ENCODE results near the gene CDRT4.
"Not testable (repeated sequence)": the region's sequence is repeated elsewhere in the genome, so short reads cannot be mapped to it uniquely, and the experiment has no call there.

The CDRT4 gene

GRCh38 chr17:15467592-15467991 lies at the start of gene CDRT4:
Gene CDRT4, minus strand, starts transcription at chr17:15467621. Its CDS starts 27,383 bp downstream, at chr17:15440238.
- DNase-seq, result no peak

DNA sequence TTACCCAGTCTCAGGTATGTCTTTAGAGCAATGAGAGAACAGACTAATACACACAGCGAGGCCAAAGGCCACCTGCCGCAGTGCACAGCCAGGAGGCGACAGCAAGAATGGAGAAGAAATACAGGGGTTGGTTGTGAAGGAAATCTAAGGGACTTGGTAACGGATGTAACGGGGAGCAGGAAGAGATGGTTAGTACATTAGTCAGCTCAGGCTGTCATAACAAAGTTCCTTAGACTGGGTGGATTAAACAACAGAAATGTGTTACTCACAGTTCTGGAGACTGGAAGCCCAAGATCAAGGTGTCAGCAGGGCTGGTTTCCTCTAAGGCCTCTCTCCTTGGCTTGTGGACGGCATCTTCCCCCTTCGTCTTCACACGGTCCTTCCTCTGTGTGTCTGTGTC lies 48.7 kb upstream of the CDRT4 start:
- no peak for DNase-seq

DNA sequence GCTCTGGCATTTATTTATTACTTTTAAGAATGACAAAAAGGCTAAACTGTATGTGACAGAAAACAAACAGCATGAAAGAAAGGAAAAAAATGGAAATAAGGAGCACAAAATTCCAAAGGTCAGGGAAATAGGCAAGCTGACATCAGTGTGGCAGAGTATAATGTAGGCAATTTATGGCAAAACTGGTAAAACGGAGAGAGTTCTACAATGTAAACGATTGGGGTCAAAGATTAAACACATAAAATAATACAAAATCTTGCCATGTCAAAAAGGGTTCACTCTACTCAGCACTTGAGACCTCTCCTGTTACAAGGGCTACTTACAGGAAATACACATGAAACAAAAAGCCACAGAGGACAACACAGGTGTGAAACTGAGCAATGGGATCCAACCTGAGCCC lies 47.0 kb upstream of the CDRT4 start:
- no peak for DNase-seq

DNA sequence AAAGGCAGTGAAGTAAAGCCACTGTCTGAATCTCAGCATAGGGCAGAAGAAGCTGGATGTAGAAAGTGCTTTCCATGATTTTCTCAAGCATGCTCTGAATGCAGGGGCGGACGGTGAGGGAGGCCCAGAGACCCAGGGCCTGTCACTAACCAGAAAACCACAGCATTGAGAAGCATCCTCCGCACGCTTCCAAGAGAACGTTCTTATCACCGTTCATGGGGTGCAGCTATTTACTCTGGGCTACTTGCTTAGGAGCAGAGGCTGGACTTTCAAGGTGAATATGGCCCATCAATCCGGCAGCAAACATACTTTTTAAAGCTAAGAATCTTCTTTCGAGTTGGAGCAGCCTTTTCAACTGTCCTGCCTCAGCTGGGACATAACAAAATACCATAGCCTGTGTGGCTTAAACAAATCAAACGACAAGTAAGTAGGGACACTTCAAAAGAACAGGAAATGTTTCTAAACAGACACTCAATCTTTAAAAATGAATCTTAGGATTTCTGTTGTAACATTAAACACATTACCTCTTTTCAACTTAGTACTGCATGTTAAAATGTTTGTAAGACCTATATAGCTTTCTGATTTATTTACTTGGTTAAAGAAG lies 46.5 kb upstream of the CDRT4 start:
- DNase-seq, result no peak

GRCh38 chr17:15513058-15513791 lies 45.8 kb upstream of the CDRT4 start:
- DNase-seq, result no peak

- no peak for DNase-seq
These were observed 44.8 kb upstream of the CDRT4 start for GRCh38 chr17:15512071-15512709.

- no peak for DNase-seq
These were observed 43.7 kb upstream of the CDRT4 start for GRCh38 chr17:15511142-15511541.

- DNase-seq, result no peak
These were observed 42.9 kb upstream of the CDRT4 start for GRCh38 chr17:15510361-15510760.

DNA sequence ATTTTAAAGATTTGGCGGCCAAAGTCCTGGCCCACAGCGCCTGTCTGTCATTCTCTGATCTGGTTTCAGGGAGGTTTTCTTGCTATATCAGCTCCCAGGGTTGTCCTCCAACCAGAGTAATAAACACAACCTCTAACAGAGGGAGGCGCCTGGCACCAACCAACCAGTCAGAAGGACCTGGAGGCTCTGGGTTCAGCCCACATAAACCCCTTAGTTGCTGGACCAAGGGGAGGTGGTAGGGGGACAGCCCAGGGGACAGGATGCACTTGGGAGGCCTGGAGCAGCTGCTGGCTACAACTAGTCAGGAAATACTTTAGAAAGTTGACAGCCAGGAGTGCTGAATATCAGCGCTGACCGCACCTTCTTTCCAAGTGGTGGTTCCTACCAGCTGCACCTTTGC lies 41.7 kb upstream of the CDRT4 start:
- DNase-seq, result no peak

DNA sequence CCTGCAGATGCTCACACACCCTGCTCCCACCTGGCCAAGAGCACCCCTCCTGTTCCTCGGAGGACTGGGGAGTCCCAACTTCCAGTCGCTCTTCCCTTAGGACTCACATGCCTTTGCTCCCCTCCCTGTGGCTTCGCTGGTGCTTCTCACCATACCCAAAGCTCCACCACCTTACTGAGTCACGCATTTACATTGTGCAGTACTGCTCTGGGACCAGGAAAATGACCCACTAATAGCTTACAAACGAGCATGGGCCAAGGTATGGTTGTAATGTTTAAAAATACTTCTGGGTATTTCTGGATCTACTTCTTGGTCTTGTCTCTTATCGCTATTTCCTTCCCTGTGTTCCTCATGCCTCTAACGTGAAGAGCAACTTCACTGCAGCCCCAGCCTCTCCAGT lies 41.0 kb upstream of the CDRT4 start:
- DNase-seq, result no peak

DNA sequence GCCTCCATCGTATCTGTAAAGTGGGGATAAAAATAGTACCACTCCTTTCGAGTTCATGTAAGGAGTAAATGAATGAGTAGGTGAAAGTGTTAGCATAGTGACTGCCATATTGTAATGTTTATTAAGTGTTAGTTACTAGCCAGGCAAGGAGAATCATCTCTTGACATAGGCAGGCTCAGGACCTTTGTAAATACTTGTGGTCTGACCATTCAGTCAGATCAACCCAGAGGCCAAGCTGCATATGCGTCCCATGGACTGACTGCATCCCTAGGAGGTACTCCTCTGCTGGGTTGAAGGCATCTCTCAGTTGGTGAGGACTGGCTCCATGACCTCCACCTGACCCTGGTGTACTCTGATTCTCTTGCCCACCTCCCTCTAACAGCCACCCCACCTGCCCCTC lies 40.5 kb upstream of the CDRT4 start:
- DNase-seq, result no peak

DNA sequence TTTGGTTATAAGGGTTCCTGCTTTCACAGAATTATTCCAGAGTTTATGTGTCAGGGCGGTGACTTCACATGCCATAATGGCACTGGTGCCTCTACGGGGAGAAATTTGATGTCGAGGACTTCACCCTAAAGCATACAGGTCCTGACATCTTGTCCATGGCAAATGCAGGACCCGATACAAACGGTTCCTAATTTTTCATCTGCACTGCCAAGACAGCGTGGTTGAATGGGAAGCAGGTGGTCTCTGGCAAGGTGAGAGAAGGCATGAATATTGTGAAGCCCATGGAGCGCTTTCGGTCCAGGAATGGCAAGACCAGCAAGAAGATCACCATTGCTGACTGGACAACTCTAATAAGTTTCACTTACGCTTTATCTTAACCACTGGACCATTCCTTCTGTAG lies 39.6 kb upstream of the CDRT4 start:
- DNase-seq, result no peak

DNA sequence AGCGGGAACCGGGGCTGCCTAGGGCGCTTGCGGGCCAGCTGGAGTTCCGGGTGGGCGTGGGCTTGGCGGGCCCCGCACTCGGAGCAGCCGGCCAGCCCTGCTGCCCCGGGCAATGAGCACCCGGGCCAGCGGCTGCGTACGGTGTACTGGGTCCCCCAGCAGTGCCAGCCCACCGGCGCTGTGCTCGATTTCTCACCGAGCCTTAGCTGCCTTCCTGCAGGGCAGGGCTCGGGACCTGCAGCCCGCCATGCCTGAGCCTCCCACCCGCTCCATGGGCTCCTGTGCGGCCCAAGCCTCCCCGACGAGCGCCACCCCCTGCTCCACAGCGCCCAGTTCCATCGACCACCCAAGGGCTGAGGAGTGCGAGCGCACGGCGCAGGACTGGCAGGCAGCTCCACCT lies 38.3 kb upstream of the CDRT4 start:
- DNase-seq, result not testable (repeated sequence)

DNA sequence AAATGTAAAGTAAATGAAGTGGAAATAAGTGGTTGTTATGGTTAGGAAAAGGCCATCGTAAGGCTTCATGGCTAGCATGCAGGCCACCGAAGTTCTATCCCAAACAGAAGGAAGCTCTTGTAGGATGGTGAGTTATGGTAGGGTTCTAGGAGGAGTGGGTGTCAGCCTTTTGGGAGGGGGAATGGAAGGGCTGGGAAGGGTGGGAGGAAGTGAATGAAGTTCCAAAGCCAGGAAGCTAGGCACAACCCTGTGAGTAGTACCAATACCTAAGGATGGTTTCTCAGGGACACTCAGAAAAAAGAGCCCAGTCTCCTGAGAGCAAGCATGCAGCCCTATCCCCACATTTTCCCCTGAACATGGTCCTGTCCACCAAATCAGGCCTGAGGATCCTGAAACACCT lies 36.3 kb upstream of the CDRT4 start:
- no peak for DNase-seq

- DNase-seq, result no peak
These were observed 35.1 kb upstream of the CDRT4 start for GRCh38 chr17:15502369-15503112.

DNA sequence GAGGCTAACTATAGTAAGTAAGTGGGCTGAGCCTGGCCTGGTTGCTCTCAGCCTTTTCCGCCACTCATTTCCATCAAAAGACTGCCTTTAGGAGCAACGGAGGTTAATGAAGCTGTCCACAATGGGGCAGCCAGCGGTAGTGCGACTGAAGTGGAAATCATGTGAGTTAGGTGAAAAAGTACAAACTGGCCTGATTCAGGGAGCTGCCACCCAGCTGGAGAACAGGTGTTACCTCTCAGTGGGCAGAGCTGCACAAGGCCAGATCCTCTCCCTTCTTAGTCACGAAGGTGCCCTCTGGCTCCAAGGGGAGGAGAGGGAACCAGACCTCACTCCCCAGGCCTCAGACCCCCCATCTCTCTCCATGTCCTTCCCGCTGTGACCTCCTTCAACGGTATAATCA lies 34.4 kb upstream of the CDRT4 start:
- DNase-seq, result no peak

- DNase-seq, result no peak
These were observed 33.9 kb upstream of the CDRT4 start for GRCh38 chr17:15501282-15501681.

GRCh38 chr17:15498107-15498506 lies 30.7 kb upstream of the CDRT4 start:
- DNase-seq, result no peak

DNA sequence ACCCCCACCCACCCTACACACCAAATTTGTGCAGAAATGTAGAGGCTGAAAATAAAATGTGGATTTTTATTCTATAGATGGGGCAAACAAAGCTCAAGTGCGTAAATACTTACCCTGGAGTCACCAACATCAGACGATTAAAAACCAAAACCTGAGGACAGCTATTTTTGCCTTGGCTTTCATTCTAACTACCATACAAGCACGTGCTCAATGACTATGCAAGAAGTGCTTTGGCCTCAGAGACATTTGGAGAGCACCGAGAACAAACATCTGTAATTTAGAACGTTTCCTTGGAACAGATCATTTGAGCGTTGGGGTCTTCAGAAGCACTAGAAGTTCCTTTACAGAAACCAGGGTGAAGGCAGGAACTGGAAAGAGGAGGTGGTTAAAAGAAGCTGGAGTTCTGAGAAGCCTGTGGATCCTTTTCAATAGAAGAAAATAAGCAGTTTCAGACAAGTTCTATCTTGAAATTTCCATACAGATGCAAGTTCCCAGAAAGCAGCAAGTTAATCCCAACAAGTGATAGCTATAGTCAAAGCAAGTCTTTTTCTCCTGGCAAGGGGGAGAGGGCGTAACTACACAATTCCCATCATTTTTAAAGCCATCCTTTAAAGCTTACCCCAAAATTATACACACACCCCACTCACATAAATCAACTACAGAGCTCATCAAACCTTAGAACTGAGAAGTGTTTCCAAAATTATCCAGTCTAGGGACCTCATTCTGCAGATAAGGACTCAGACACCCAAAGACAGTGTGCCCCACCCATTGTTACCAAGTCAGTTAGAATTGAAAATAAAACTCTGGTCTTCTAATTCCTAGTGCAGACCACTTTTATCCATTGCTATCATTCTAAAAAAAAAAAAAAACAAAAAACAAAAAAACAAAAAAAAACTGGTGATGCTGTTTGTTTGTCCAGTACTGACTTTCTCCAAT lies 29.6 kb upstream of the CDRT4 start:
- DNase-seq, result no peak

DNA sequence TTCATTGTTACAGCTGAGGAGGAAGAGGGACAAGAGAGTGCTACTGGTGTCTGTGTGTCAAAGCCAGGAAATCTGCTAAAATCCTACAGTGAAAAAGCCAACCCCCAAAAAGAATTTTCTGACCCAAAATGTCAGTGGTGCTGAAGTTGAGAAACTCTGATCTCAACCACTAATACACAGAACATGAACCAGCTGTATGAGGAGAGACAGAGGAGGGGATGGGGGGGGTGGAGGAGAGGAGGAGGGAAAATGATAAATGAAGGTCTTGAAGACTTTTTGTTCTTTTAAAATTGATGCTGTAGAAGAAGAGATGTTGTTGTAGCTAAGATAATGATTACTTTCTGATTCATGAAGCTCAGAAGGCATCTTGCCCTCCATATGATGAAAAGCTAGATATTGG lies 27.4 kb upstream of the CDRT4 start:
- no peak for DNase-seq

DNA sequence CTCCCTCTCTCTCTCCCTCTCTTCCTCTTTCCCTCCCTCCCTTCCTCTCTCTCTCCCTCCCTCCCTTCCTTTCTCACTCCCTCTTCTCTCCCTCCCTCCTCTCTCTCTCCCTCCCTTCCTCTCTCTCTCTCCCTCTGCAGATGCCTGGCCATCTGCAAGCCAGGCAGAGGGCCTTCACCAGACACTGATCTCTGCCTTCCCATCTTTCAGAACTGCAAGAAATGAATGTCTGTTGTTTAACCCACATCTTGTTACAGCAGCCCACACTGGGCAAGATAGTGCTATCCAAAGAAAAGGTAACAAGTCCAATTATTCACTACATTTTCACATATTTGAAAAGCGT lies 26.2 kb upstream of the CDRT4 start:
- no peak for DNase-seq

- DNase-seq, result no peak
These were observed 25.6 kb upstream of the CDRT4 start for GRCh38 chr17:15492791-15493692.

Data from NCI-H146 (cell line).